22Rv1 (cell line): ENCODE results near the gene AP1M2.

ENCODE experiments used
- ZFX ChIP-seq: fragments of 450-650 bp; IDR thresholded peaks from 2 replicates; pipeline ENCODE4 v1.6.1; 2017; ENCODE audit warnings: antibody characterized with exemption, borderline replicate concordance
- TF ChIP-seq, protein P1 (sequence below): fragments of 450-650 bp; IDR thresholded peaks from 2 replicates; pipeline ENCODE4 v1.5.1; 2017; ENCODE audit warnings: mild to moderate bottlenecking

GRCh38 chr19:10580979-10581631 lies 6.0 kb downstream of the AP1M2 start:
- TF ChIP-seq, protein P1, sequence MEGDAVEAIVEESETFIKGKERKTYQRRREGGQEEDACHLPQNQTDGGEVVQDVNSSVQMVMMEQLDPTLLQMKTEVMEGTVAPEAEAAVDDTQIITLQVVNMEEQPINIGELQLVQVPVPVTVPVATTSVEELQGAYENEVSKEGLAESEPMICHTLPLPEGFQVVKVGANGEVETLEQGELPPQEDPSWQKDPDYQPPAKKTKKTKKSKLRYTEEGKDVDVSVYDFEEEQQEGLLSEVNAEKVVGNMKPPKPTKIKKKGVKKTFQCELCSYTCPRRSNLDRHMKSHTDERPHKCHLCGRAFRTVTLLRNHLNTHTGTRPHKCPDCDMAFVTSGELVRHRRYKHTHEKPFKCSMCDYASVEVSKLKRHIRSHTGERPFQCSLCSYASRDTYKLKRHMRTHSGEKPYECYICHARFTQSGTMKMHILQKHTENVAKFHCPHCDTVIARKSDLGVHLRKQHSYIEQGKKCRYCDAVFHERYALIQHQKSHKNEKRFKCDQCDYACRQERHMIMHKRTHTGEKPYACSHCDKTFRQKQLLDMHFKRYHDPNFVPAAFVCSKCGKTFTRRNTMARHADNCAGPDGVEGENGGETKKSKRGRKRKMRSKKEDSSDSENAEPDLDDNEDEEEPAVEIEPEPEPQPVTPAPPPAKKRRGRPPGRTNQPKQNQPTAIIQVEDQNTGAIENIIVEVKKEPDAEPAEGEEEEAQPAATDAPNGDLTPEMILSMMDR: peak; percentile 96
- no peak for TF ChIP-seq ZFX
